OCI-LY7 (cell line): ENCODE measurements around the gene KCNA1.
A peak's percentile ranks its signal among the peaks of the same experiment; 100 is the strongest.

Experiments
- EZH2phosphoT487 ChIP-seq: fragments of 200-600 bp; sonication (generic); IDR thresholded peaks from 2 replicates; pipeline ENCODE4 v1.6.1; 2018; ENCODE audit warnings: low read depth, borderline replicate concordance, mild to moderate bottlenecking, mixed run types, antibody characterized with exemption, low read length, moderate library complexity, mixed read lengths
- TF ChIP-seq, protein P1 (sequence below): fragments of 200-600 bp; sonication (generic); conservative IDR thresholded peaks from 2 replicates; pipeline ENCODE4 v1.5.1; 2014; ENCODE audit warnings: mild to moderate bottlenecking, antibody characterized with exemption, low read length, moderate library complexity, mixed read lengths

DNA sequence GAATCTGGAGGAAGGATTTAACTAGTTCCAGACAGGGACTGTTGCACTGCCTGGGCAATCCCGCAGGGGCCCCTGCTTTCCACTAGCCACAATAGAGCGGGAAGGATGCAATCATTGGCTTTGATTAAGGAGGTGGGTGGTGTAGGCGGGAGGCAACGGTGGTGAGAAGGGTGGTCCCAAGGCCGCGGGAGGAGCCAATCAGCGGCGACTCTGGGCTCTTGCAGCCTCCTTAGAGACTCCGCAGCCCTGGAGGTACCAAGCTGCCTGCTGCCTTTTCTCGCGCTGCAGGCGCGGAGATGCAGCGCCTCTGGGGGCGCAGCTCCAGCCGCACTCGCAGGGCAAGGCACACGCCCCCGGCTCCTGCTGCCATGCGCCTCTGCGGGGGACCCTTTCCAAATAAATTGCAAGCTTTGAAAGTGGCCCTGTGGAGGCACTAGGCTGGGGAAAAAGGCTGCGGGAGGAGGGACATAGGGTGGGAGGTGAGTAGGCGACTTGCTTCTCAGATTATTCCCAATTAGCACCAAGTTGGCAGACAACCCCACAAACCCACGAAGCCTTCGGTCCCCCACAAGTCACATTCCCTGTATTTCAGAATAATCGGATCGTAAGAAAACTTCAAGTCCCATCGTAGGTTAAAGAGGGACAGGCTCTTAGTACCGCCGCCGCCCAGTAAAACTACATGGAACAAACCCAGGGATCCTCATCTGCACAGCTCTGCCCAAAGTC, 858 bp upstream of the KCNA1 start:
- TF ChIP-seq, protein P1, sequence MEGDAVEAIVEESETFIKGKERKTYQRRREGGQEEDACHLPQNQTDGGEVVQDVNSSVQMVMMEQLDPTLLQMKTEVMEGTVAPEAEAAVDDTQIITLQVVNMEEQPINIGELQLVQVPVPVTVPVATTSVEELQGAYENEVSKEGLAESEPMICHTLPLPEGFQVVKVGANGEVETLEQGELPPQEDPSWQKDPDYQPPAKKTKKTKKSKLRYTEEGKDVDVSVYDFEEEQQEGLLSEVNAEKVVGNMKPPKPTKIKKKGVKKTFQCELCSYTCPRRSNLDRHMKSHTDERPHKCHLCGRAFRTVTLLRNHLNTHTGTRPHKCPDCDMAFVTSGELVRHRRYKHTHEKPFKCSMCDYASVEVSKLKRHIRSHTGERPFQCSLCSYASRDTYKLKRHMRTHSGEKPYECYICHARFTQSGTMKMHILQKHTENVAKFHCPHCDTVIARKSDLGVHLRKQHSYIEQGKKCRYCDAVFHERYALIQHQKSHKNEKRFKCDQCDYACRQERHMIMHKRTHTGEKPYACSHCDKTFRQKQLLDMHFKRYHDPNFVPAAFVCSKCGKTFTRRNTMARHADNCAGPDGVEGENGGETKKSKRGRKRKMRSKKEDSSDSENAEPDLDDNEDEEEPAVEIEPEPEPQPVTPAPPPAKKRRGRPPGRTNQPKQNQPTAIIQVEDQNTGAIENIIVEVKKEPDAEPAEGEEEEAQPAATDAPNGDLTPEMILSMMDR, result 0 out of 2 replicates have a peak, but pooled peaks have one; percentile 14
- no peak for TF ChIP-seq EZH2phosphoT487
